Transverse colon (tissue), 3 donors: ENCODE measurements around the gene NFE2L3.
A peak's percentile ranks its signal among the peaks of the same experiment; 100 is the strongest.

Experiments used
- POLR2A ChIP-seq: fragments of 450-650 bp; IDR thresholded peaks from one replicate; pipeline ENCODE4 v1.6.1; 2016; ENCODE audit warnings: antibody characterized with exemption, mild to moderate bottlenecking, moderate library complexity
- TF ChIP-seq, protein P1 (sequence below), 5 experiments: fragments of 200-600 bp in 3 of 5; fragments of 450-650 bp in 2 of 5; sonication (generic) in 3 of 5; IDR thresholded peaks; 1 replicate in 2 of 5; 2 replicates in 3 of 5; pipeline ENCODE4 v1.5.1; 2016 to 2017; ENCODE audit warnings: antibody characterized with exemption in 5 of 5, inconsistent platforms in 3 of 5, mild to moderate bottlenecking in 2 of 5, moderate library complexity in 1 of 5

DNA sequence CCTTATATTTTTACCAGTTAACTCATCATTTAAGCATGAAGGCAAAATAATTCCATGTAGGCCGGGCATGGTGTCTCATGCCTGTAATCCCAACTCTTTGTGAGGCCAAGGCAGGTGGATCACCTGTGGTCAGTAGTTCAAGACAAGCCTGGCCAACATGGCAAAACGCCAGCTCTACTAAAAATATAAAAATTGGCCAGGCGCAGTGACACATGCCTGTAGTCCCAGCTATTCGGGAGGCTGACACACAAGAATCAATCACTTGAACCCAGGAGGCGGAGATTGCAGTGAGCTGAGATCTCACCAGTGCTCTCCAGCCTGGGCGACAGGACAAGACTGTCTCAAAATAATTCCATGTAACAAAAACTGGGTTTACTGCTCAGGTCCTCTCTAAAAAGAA lies 30.3 kb downstream of the NFE2L3 start:
- TF ChIP-seq, protein P1, sequence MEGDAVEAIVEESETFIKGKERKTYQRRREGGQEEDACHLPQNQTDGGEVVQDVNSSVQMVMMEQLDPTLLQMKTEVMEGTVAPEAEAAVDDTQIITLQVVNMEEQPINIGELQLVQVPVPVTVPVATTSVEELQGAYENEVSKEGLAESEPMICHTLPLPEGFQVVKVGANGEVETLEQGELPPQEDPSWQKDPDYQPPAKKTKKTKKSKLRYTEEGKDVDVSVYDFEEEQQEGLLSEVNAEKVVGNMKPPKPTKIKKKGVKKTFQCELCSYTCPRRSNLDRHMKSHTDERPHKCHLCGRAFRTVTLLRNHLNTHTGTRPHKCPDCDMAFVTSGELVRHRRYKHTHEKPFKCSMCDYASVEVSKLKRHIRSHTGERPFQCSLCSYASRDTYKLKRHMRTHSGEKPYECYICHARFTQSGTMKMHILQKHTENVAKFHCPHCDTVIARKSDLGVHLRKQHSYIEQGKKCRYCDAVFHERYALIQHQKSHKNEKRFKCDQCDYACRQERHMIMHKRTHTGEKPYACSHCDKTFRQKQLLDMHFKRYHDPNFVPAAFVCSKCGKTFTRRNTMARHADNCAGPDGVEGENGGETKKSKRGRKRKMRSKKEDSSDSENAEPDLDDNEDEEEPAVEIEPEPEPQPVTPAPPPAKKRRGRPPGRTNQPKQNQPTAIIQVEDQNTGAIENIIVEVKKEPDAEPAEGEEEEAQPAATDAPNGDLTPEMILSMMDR (IDR thresholded peaks at IDR 0.05) = no peak
- peak; percentile 8 for TF ChIP-seq POLR2A
